IPS-20b (cell line): Measurements from ENCODE around the gene CAVIN2.

ENCODE experiments used
- H3K27ac ChIP-seq: one replicate; pipeline ENCODE4 v1.5.1; 2013; ENCODE audit warnings: low read length
- H3K27me3 ChIP-seq: 2 replicates; pipeline ENCODE4 v1.6.1; 2013; ENCODE audit warnings: mild to moderate bottlenecking, low read length, inconsistent platforms; ENCODE audit not compliant: insufficient read depth
- H3K36me3 ChIP-seq: 2 replicates; pipeline ENCODE4 v1.6.1; 2013; ENCODE audit warnings: low read depth, mild to moderate bottlenecking, inconsistent platforms, low read length, moderate library complexity; ENCODE audit not compliant: insufficient read depth
- H3K4me1 ChIP-seq: 2 replicates; pipeline ENCODE4 v1.6.1; 2013; ENCODE audit warnings: mild to moderate bottlenecking, control low read depth, inconsistent platforms, low read length, moderate library complexity; ENCODE audit not compliant: insufficient read depth
- H3K4me3 ChIP-seq: 2 replicates; pipeline ENCODE4 v1.5.1; 2013; ENCODE audit warnings: mild to moderate bottlenecking, low read length, inconsistent platforms
- H3K9ac ChIP-seq: 2 replicates; pipeline ENCODE4 v1.6.1; 2013; ENCODE audit warnings: low read depth, mild to moderate bottlenecking, inconsistent platforms, low read length, moderate library complexity
- H3K9me3 ChIP-seq: 2 replicates; pipeline ENCODE4 v1.6.1; 2013; ENCODE audit warnings: mild to moderate bottlenecking, low read depth, low read length, inconsistent platforms; ENCODE audit not compliant: insufficient read depth

Gene CAVIN2

GRCh38 chr2:191862156-191862775, 15.4 kb upstream of the CAVIN2 start:
- no peaks in the 10 kb centered on the region for H3K27me3 ChIP-seq
- H3K36me3 ChIP-seq = no peaks in the 10 kb centered on the region
- H3K27ac ChIP-seq = no peak overlapping the region
- no peaks in the 10 kb centered on the region for H3K9me3 ChIP-seq
- no peak overlapping the region for H3K9ac ChIP-seq
- H3K4me3 ChIP-seq = no peak overlapping the region
- no peaks in the 10 kb centered on the region; the same call in 1 of the 2 replicates for H3K4me1 ChIP-seq

- no peak overlapping the region for H3K9ac ChIP-seq
- no peaks in the 10 kb centered on the region for H3K36me3 ChIP-seq
- H3K4me1 ChIP-seq = no peaks in the 10 kb centered on the region; the same call in 1 of the 2 replicates
- H3K27me3 ChIP-seq = no peaks in the 10 kb centered on the region
- no peak overlapping the region for H3K4me3 ChIP-seq
- H3K27ac ChIP-seq = no peak overlapping the region
- H3K9me3 ChIP-seq = no peaks in the 10 kb centered on the region
Observed at GRCh38 chr2:191860760-191861466, 14.0 kb upstream of the CAVIN2 start.

- H3K4me3 ChIP-seq = no peak overlapping the region
- H3K27ac ChIP-seq = no peak overlapping the region
- no peaks in the 10 kb centered on the region for H3K27me3 ChIP-seq
- no peak overlapping the region for H3K9ac ChIP-seq
- no peaks in the 10 kb centered on the region for H3K36me3 ChIP-seq
- peaks cover 7% of the 10 kb centered on the region; the same call in 1 of the 2 replicates for H3K4me1 ChIP-seq
- no peaks in the 10 kb centered on the region for H3K9me3 ChIP-seq
Observed at GRCh38 chr2:191859681-191860080, 12.8 kb upstream of the CAVIN2 start.

- Histone ChIP-seq H3K36me3 (no peaks in the 10 kb centered on the region), H3K9ac (no peak overlapping the region), H3K9me3 (no peaks in the 10 kb centered on the region), H3K27ac (no peak overlapping the region), H3K27me3 (no peaks in the 10 kb centered on the region), H3K4me3 (no peak overlapping the region), H3K4me1 (peaks cover 10% of the 10 kb centered on the region; the same call in 1 of the 2 replicates)
Observed at GRCh38 chr2:191857886-191858285, 11.0 kb upstream of the CAVIN2 start.

GRCh38 chr2:191857259-191857805, 10.4 kb upstream of the CAVIN2 start:
- peaks cover 10% of the 10 kb centered on the region; the same call in 1 of the 2 replicates for H3K4me1 ChIP-seq
- no peaks in the 10 kb centered on the region for H3K36me3 ChIP-seq
- H3K27ac ChIP-seq = no peak overlapping the region
- no peaks in the 10 kb centered on the region for H3K9me3 ChIP-seq
- no peaks in the 10 kb centered on the region for H3K27me3 ChIP-seq
- no peak overlapping the region for H3K9ac ChIP-seq
- no peak overlapping the region for H3K4me3 ChIP-seq

- no peak overlapping the region for H3K27ac ChIP-seq
- no peak overlapping the region for H3K9ac ChIP-seq
- H3K36me3 ChIP-seq = no peaks in the 10 kb centered on the region
- no peak overlapping the region for H3K4me3 ChIP-seq
- H3K4me1 ChIP-seq = peaks cover 10% of the 10 kb centered on the region; the same call in 1 of the 2 replicates
- no peaks in the 10 kb centered on the region for H3K9me3 ChIP-seq
- H3K27me3 ChIP-seq = no peaks in the 10 kb centered on the region
Observed at GRCh38 chr2:191856111-191856876, 9.4 kb upstream of the CAVIN2 start.

- no peak overlapping the region for H3K27ac ChIP-seq
- H3K9ac ChIP-seq = no peak overlapping the region
- no peak overlapping the region for H3K4me3 ChIP-seq
- peaks cover 10% of the 10 kb centered on the region; the same call in 1 of the 2 replicates for H3K4me1 ChIP-seq
- no peaks in the 10 kb centered on the region for H3K36me3 ChIP-seq
- H3K27me3 ChIP-seq = no peaks in the 10 kb centered on the region
- H3K9me3 ChIP-seq = no peaks in the 10 kb centered on the region
Observed at GRCh38 chr2:191855382-191855781, 8.5 kb upstream of the CAVIN2 start.

- no peaks in the 10 kb centered on the region for H3K9me3 ChIP-seq
- no peaks in the 10 kb centered on the region for H3K36me3 ChIP-seq
- peaks cover 10% of the 10 kb centered on the region; the same call in 1 of the 2 replicates for H3K4me1 ChIP-seq
- H3K27me3 ChIP-seq = no peaks in the 10 kb centered on the region
- no peak overlapping the region for H3K27ac ChIP-seq
- no peak overlapping the region for H3K9ac ChIP-seq
- no peak overlapping the region for H3K4me3 ChIP-seq
Observed at GRCh38 chr2:191854382-191855372, 7.8 kb upstream of the CAVIN2 start.

GRCh38 chr2:191853843-191854242, 7.0 kb upstream of the CAVIN2 start:
- H3K9ac ChIP-seq = no peak overlapping the region
- peaks cover 15% of the 10 kb centered on the region; the same call in 1 of the 2 replicates for H3K4me1 ChIP-seq
- H3K27me3 ChIP-seq = no peaks in the 10 kb centered on the region
- no peak overlapping the region for H3K27ac ChIP-seq
- H3K36me3 ChIP-seq = no peaks in the 10 kb centered on the region
- H3K4me3 ChIP-seq = no peak overlapping the region
- no peaks in the 10 kb centered on the region for H3K9me3 ChIP-seq

- Histone ChIP-seq H3K27me3 (no peaks in the 10 kb centered on the region), H3K4me1 (peaks cover 27% of the 10 kb centered on the region; the same call in 1 of the 2 replicates), H3K4me3 (no peak overlapping the region), H3K9ac (no peak overlapping the region), H3K27ac (no peak overlapping the region), H3K36me3 (no peaks in the 10 kb centered on the region), H3K9me3 (no peaks in the 10 kb centered on the region)
Observed at GRCh38 chr2:191851158-191851557, 4.3 kb upstream of the CAVIN2 start.
